Pancreas (tissue), 10 donors: ENCODE results near the gene MRPL42. TPM values are rescaled to one million over a fixed set of nuclear protein-coding genes. Genes with fewer than 3 reads are reported as not detected.

Experiments
- ATAC-seq, 4 donors: fragments of 200-7000 bp; cut with Tn5 transposase; one replicate each; pipeline versions ENCODE4 v1.8.0 to v1.9.1; 2020; ENCODE audit warnings: mild to moderate bottlenecking in 4 of 4, moderate library complexity in 4 of 4
- DNase-seq, 6 donors: peaks; one replicate each; pipeline ENCODE4 v3.0.0-alpha.2; 2020
- FAIRE-seq: peaks from 2 replicates; lab custom pipeline; 2012; peaks lifted over from hg19 to GRCh38; lab: Jason Lieb, UNC
- H3K27ac ChIP-seq, 4 donors: fragments of 200-600 bp; sonication (generic); 1 replicate in 3 of 4; 2 replicates in 1 of 4; pipeline versions ENCODE4 v1.5.0 to v1.8.0; 2020
- H3K27me3 ChIP-seq, 4 donors: fragments of 200-600 bp; one replicate each; pipeline ENCODE4 v1.8.0; 2021
- H3K36me3 ChIP-seq, 3 donors: fragments of 200-600 bp; sonication (generic) in 1 of 3; one replicate each; pipeline versions ENCODE4 v1.5.0 to v1.8.0; 2020 to 2021
- H3K4me1 ChIP-seq, 3 donors: fragments of 200-600 bp; one replicate each; pipeline ENCODE4 v1.8.0; 2021
- H3K4me3 ChIP-seq, 4 donors: fragments of 200-600 bp; sonication (generic) in 2 of 4; one replicate each; pipeline versions ENCODE4 v1.5.0 to v1.8.0; 2020 to 2021
- H3K9me3 ChIP-seq, 4 donors: fragments of 200-600 bp; one replicate each; pipeline ENCODE4 v1.8.0; 2021
- CTCF ChIP-seq, 4 donors: fragments of 200-600 bp; sonication (generic) in 3 of 4; IDR thresholded peaks; one replicate each; pipeline versions ENCODE4 v1.5.0 to v1.8.0; 2021; ENCODE audit warnings: antibody characterized with exemption in 4 of 4
- WGBS, 2 donors: extraction: QIAGEN DNeasy Blood & Tissue Kit; methylation state at CpG; one replicate each; pipeline ENCODE4 v1.1.7; 2013; 5-methylcytosine and 5-hydroxymethylcytosine counted together
- intact Hi-C, 3 donors: fragments of 100-400 bp; cut with DNase I; formaldehyde crosslinking; loops; one replicate each; pipeline versions ENCODE4 v1.11.1 to v1.14.2; 2022
- polyA plus RNA-seq, 2 donors: library from polyadenylated mRNA; stranded (reverse); fragments of 200-250 nt; gene quantifications; one replicate each; pipeline ENCODE4 v1.2.3, GENCODE V29; 2013
- total RNA-seq, 6 donors: library from RNA; stranded (reverse); fragmentation: NEBNext Ultra II Directional in 4 of 6; extraction: Animal tissue kit (Norgen Biotek cat#: 25700) in 4 of 6; gene quantifications; one replicate each; pipeline versions ENCODE4 v1.2.1 to v1.2.4, GENCODE V29; 2021 to 2023
- donor health status: healthy with polysubstance abuse.
- donor health status: DM: no; HTN: no; CAD: no; lungs with moderate emphysema.
- donor health status: DM: no; HTN: no; CAD: no.
- donor health status: control.
- donor health status: control.
- donor health status: Bipolar disorder and iron deficiency.
- donor health status: DM: yes; HTN: yes; CAD: no.
- donor health status: DM: no; HTN: no; CAD: no.
- donor health status: DM: no; HTN: no; CAD: no.
- donor health status: DM: yes; HTN: yes; CAD: no.

Gene MRPL42
- total and polyA plus RNA-seq, 8 donors, result 11.8 to 28.6 (median 22.8) TPM

GRCh38 chr12:93563807-93564538 is 96.7 kb downstream of the MRPL42 start:
- peak; percentile 65 to 81 (median 74) for ATAC-seq
- 38 to 50% methylated on average over 6 of the region's 6 CpGs for WGBS, 2 donors

DNA sequence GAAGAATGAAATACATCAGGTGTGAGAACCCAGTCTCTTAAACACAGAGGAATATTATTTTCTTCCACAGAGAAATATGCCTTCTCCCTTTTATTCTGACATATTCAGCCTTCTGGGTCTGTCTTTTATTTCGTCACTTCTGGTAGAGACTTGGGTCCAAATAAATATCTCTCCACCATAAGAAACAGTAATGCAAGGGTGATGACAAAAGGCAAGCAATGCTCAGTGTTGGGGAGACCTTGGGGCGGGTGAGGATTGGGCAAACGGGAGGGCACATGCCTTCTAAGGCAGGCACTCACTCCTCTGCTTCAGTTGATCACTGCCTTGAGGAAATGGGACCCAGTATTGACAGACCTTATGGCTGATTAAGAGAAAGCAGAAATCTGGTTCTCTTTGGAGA is 98.4 kb downstream of the MRPL42 start:
- ATAC-seq (no peak), DNase-seq (no peak), FAIRE-seq (no peak)
- H3K36me3 ChIP-seq, result no peaks in the 10 kb centered on the region
- no peaks in the 10 kb centered on the region for H3K4me1 ChIP-seq
- WGBS, 2 donors, result 85 to 90% methylated on average over 3 of the region's 3 CpGs
- no peaks in the 10 kb centered on the region for H3K9me3 ChIP-seq
- no peak overlapping the region for H3K4me3 ChIP-seq
- intact Hi-C loops, result loop anchor here (5.0 to 10.0 kb wide), 3 partner anchors 529 to 539 kb away; no protein-coding TSS in a partner anchor
- H3K27me3 ChIP-seq, result no peaks in the 10 kb centered on the region
- H3K27ac ChIP-seq, result no peak overlapping the region
- TF ChIP-seq CTCF (IDR thresholded peaks at IDR 0.05), result no peak

More at GRCh38 chr12:93563807-93564538, 96.7 kb downstream of the MRPL42 start:
- H3K9me3 ChIP-seq, result no peaks in the 10 kb centered on the region
- intact Hi-C loops, result loop anchor here in 2 of 3 donors (10.0 kb wide), 2 partner anchors 531 to 541 kb away; no protein-coding TSS in a partner anchor
- FAIRE-seq (no peak), DNase-seq (peak in 2 of 6 donors; percentile 26 to 27)
- H3K4me3 ChIP-seq, result no peak overlapping the region
- H3K4me1 ChIP-seq, result no peaks in the 10 kb centered on the region
- H3K27me3 ChIP-seq, result no peaks in the 10 kb centered on the region
- no peak for TF ChIP-seq CTCF (IDR thresholded peaks at IDR 0.05)
- no peaks in the 10 kb centered on the region for H3K36me3 ChIP-seq
- no peak overlapping the region for H3K27ac ChIP-seq

Other genes with a start within 250 kb of the MRPL42 start
- gene NUDT4, start 89.6 kb upstream of the MRPL42 start, total RNA-seq, result 10 to 100 TPM; 32.3 to 57.3 (median 45.5) TPM
- 10 to 100 TPM; 16.0 to 77.5 TPM for gene NUDT4, start 89.6 kb upstream of the MRPL42 start, polyA plus RNA-seq
- 10 to 100 TPM; 14.7 to 33.2 (median 21.5) TPM for gene UBE2N, start 25.6 kb upstream of the MRPL42 start, total RNA-seq
- 10 to 100 TPM; 18.3 to 32.7 TPM for gene UBE2N, start 25.6 kb upstream of the MRPL42 start, polyA plus RNA-seq
- gene SOCS2, start 105.2 kb downstream of the MRPL42 start, total RNA-seq, result 1 to 10 TPM; 3.2 to 6.1 (median 5.4) TPM
- gene SOCS2, start 105.2 kb downstream of the MRPL42 start, polyA plus RNA-seq, result 10 to 100 TPM in 1 of 2 donors, 1 to 10 TPM in 1; 9.0 to 14.8 TPM
- 10 to 100 TPM in 2 of 6 donors, 1 to 10 TPM in 4; 7.6 to 11.7 (median 9.2) TPM for gene CRADD, start 209.9 kb downstream of the MRPL42 start, total RNA-seq
- 10 to 100 TPM in 1 of 2 donors, 1 to 10 TPM in 1; 5.3 to 12.3 TPM for gene CRADD, start 209.9 kb downstream of the MRPL42 start, polyA plus RNA-seq